K562 (cell line): ENCODE data around the gene ALG9. TPM values are rescaled to one million over a fixed set of nuclear protein-coding genes. Genes with fewer than 3 reads are reported as not detected.

Source experiments
- ATF2 ChIP-seq: sonication (generic); formaldehyde crosslinking; IDR thresholded peaks from 2 replicates; pipeline ENCODE4 v1.8.1; 2022; ENCODE audit warnings: missing genetic modification reagents
- ATF4 ChIP-seq: fragments of 450-650 bp; formaldehyde crosslinking; IDR thresholded peaks from 2 replicates; pipeline ENCODE4 v1.4.0; 2022; ENCODE audit warnings: mild to moderate bottlenecking, moderate library complexity
- BRD9 ChIP-seq: fragments of 450-650 bp; IDR thresholded peaks from 2 replicates; pipeline ENCODE4 v1.6.1; 2018; ENCODE audit warnings: low read depth; ENCODE audit not compliant: partially characterized antibody
- CHD1 ChIP-seq: fragments of 200-600 bp; sonication (generic); IDR thresholded peaks from one replicate; pipeline ENCODE4 v1.6.1; 2012; ENCODE audit warnings: mild to moderate bottlenecking, moderate library complexity, low read length, inconsistent platforms
- FOXO4 ChIP-seq: fragments of 450-650 bp; formaldehyde crosslinking; IDR thresholded peaks from 2 replicates; pipeline ENCODE4 v1.4.0; 2020; ENCODE audit warnings: mild to moderate bottlenecking, moderate library complexity
- HBP1 ChIP-seq: fragments of 450-650 bp; formaldehyde crosslinking; IDR thresholded peaks from 2 replicates; pipeline ENCODE4 v1.4.0; 2022; ENCODE audit warnings: missing genetic modification characterization
- HDAC2 ChIP-seq: fragments of 450-650 bp; IDR thresholded peaks from 2 replicates; pipeline ENCODE4 v1.6.1; 2016; ENCODE audit warnings: mild to moderate bottlenecking
- MAFG ChIP-seq: fragments of 450-650 bp; conservative IDR thresholded peaks from 2 replicates; pipeline ENCODE4 v1.6.1; 2016; ENCODE audit warnings: missing genetic modification characterization, missing compliant biosample characterization
- MCM5 ChIP-seq: fragments of 450-650 bp; IDR thresholded peaks from 2 replicates; pipeline ENCODE4 v1.6.1; 2016; ENCODE audit warnings: low read depth
- NFXL1 ChIP-seq: fragments of 450-650 bp; formaldehyde crosslinking; IDR thresholded peaks from 2 replicates; pipeline ENCODE4 v1.4.0; 2021; ENCODE audit warnings: mild to moderate bottlenecking
- RBM34 ChIP-seq: fragments of 200-400 bp; formaldehyde crosslinking; IDR thresholded peaks from 2 replicates; pipeline ENCODE4 v1.6.1; 2018; ENCODE audit warnings: low read length, borderline replicate concordance; ENCODE audit not compliant: insufficient read depth
- RERE ChIP-seq: sonication (generic); formaldehyde crosslinking; IDR thresholded peaks from 2 replicates; pipeline ENCODE4 v1.8.0; 2023; ENCODE audit warnings: missing genetic modification reagents, mild to moderate bottlenecking, borderline replicate concordance
- SAFB2 ChIP-seq: fragments of 200-400 bp; formaldehyde crosslinking; IDR thresholded peaks from 2 replicates; pipeline ENCODE4 v1.6.1; 2018; ENCODE audit warnings: borderline replicate concordance, low read length, low read depth, moderate library complexity; ENCODE audit not compliant: severe bottlenecking
- ZFP30 ChIP-seq: fragments of 250-450 bp; sonication (Bioruptor Pico); IDR thresholded peaks from 2 replicates; pipeline ENCODE4 v1.8.0; 2022; ENCODE audit warnings: moderate library complexity, mild to moderate bottlenecking, inconsistent platforms, borderline replicate concordance
- ZNF184 ChIP-seq: sonication (generic); formaldehyde crosslinking; IDR thresholded peaks from 2 replicates; pipeline ENCODE4 v1.5.0; 2020; ENCODE audit warnings: missing genetic modification reagents
- ZNF212 ChIP-seq: fragments of 450-650 bp; formaldehyde crosslinking; IDR thresholded peaks from 2 replicates; pipeline ENCODE4 v1.4.0; 2020; ENCODE audit warnings: mild to moderate bottlenecking
- ZNF644 ChIP-seq: fragments of 200-800 bp; sonication (Bioruptor generic); IDR thresholded peaks from 2 replicates; pipeline ENCODE4 v1.6.1; 2016; ENCODE audit warnings: low read depth, missing genetic modification characterization, missing compliant biosample characterization
- polyA plus RNA-seq, 8 experiments: library from polyadenylated mRNA; depleted of rRNA in 4 of 8; stranded (reverse) in 5 of 8; unstranded in 3 of 8; fragments of >200 nt; fragmentation: Nextera tagmentation in 2 of 8; fragmentation: Illumina TruSeq in 1 of 8; extraction: Ambion mirVana in 2 of 8; extraction: Trizol in 1 of 8; gene quantifications; 2 replicates each; pipeline versions ENCODE4 v1.2.1 to v1.2.3, GENCODE V29; 2011 to 2014; ENCODE audit warnings: inconsistent platforms in 1 of 8, missing spikeins in 1 of 8
- total RNA-seq, 7 experiments: library from RNA; depleted of rRNA in 6 of 7; stranded (reverse); fragments of >200 nt in 6 of 7; fragmentation: Illumina TruSeq in 2 of 7; extraction: Trizol in 2 of 7; gene quantifications; 2 replicates each; pipeline versions ENCODE4 v1.2.1 to v1.2.3, GENCODE V29; 2011 to 2021; ENCODE audit warnings: low replicate concordance in 1 of 7

Gene ALG9
- total and polyA plus RNA-seq, 9 of the 15 experiments (the other 6 are each of a cell fraction or from before 2014, with no cell fraction given), result 11.5 to 40.5 (median 24.9) TPM

GRCh38 chr11:111878849-111879636, 7.7 kb upstream of the ALG9 start, which contains the start of the genes CFAP68 and FDXACB1 (continued):
- TF ChIP-seq ATF2 (CRISPR knock-in tag) (no peak), SAFB2 (no peak), HDAC2 (peak; percentile 10; the same call in 1 of the 2 replicates), RBM34 (no peak), MCM5 (no peak), FOXO4 (no peak), RERE (CRISPR knock-in tag) (no peak), ZNF644 (no peak), BRD9 (no peak), MAFG (tag) (no peak), HBP1 (no peak), ZNF184 (no peak), NFXL1 (CRISPR knock-in tag) (no peak), ATF4 (CRISPR knock-in tag) (no peak), CHD1 (no peak), ZFP30 (CRISPR knock-in tag) (no peak), ZNF212 (no peak)
